HCT116 (cell line): ENCODE results near the gene ANO9. TPM values are rescaled to one million over a fixed set of nuclear protein-coding genes. Genes with fewer than 3 reads are reported as not detected.

Experiments used
- ATAC-seq: fragments of 200-7000 bp; cut with Tn5 transposase; 2 replicates; pipeline ENCODE4 v1.9.1; 2020; ENCODE audit warnings: mild to moderate bottlenecking, moderate library complexity
- BruUV-seq: library from RNA; stranded (reverse); fragments of 400-500 nt; replicated peaks from 2 replicates; lab custom pipeline; 2021; lab: Mats Ljungman, UMichigan
- CTCF ChIA-PET: fragments of 300-600 bp; sonication (Branson Sonifier 250); formaldehyde crosslinking; loops from one replicate; lab custom pipeline; 2021; ENCODE audit warnings: antibody characterized with exemption; lab: Charles Lee
- POLR2A ChIA-PET: fragments of 300-600, 350-600 bp; sonication (Branson Sonifier 250); formaldehyde crosslinking; loops from one replicate; lab custom pipeline; 2021; ENCODE audit warnings: antibody characterized with exemption; lab: Charles Lee
- RAD21 ChIA-PET, 2 experiments: fragments of 300-600 bp; sonication (Branson Sonifier 250); formaldehyde crosslinking; loops; one replicate each; lab custom pipeline; 2023; ENCODE audit warnings: low total read pairs in 2 of 2; ENCODE audit not compliant: uncharacterized antibody in 2 of 2, unreplicated experiment in 2 of 2, low non-redundant PET in 1 of 2; lab: Charles Lee
- DNase-seq: peaks from one replicate; pipeline ENCODE4 v3.0.0-alpha.2; 2010; ENCODE audit warnings: low read depth, low spot score
- H2AFZ ChIP-seq: fragments of 200-600 bp; shearing (Covaris generic), sonication (generic); 2 replicates; pipeline ENCODE4 v1.6.1; 2017; ENCODE audit warnings: low read depth, mixed run types, mixed read lengths, antibody characterized with exemption, low read length; ENCODE audit not compliant: poor library complexity, severe bottlenecking
- H3K27ac ChIP-seq: 2 replicates; pipeline ENCODE4 v1.5.1; 2012; ENCODE audit warnings: low read depth, low read length
- H3K27me3 ChIP-seq: fragments of 200-600 bp; sonication (generic); 2 replicates; pipeline ENCODE4 v1.6.1; 2016; ENCODE audit warnings: mixed run types, low read length, mixed read lengths; ENCODE audit not compliant: insufficient read depth
- H3K36me3 ChIP-seq, 2 experiments: fragments of 200-500 bp in 1 of 2; fragments of 200-600 bp in 1 of 2; sonication (Bioruptor generic) in 1 of 2; sonication (generic) in 1 of 2; 2 replicates each; pipeline versions ENCODE4 v1.5.1 to v1.6.1; 2014 to 2016; ENCODE audit warnings: low read length in 2 of 2, inconsistent platforms in 1 of 2, mixed read lengths in 1 of 2, mixed run types in 1 of 2; ENCODE audit not compliant: insufficient read depth in 2 of 2, control insufficient read depth in 1 of 2
- H3K4me1 ChIP-seq, 2 experiments: fragments of 200-600 bp in 1 of 2; sonication (generic) in 1 of 2; 2 replicates each; pipeline versions ENCODE4 v1.5.1 to v1.6.1; 2012 to 2017; ENCODE audit warnings: low read length in 2 of 2, inconsistent platforms in 1 of 2, mild to moderate bottlenecking in 1 of 2, mixed read lengths in 1 of 2, mixed run types in 1 of 2, moderate library complexity in 1 of 2; ENCODE audit not compliant: insufficient read depth in 2 of 2, control insufficient read depth in 1 of 2
- H3K4me2 ChIP-seq: fragments of 200-600 bp; sonication (generic); 2 replicates; pipeline ENCODE4 v1.6.1; 2017; ENCODE audit warnings: mixed run types, low read length, mixed read lengths
- H3K4me3 ChIP-seq, 2 experiments: fragments of 200-600 bp in 1 of 2; sonication (generic) in 1 of 2; replicated peaks in 1 of 2; 2 replicates each; pipeline ENCODE4 v1.5.1; 2011 to 2016; ENCODE audit warnings: low read length in 2 of 2, control low read depth in 1 of 2, low read depth in 1 of 2, mild to moderate bottlenecking in 1 of 2, mixed read lengths in 1 of 2, mixed run types in 1 of 2
- H3K79me2 ChIP-seq: fragments of 200-600 bp; sonication (generic); 2 replicates; pipeline ENCODE4 v1.6.1; 2017; ENCODE audit warnings: mild to moderate bottlenecking, mixed run types, low read length, moderate library complexity, mixed read lengths; ENCODE audit not compliant: insufficient read depth
- H3K9ac ChIP-seq: fragments of 200-600 bp; sonication (generic); 2 replicates; pipeline ENCODE4 v1.6.1; 2016; ENCODE audit warnings: low read length, mixed read lengths
- H3K9me2 ChIP-seq: fragments of 200-600 bp; sonication (generic), shearing (Covaris generic); 2 replicates; pipeline ENCODE4 v1.6.1; 2017; ENCODE audit warnings: mixed run types, mild to moderate bottlenecking, moderate library complexity; ENCODE audit not compliant: insufficient read depth
- H3K9me3 ChIP-seq, 2 experiments: fragments of 200-500 bp in 1 of 2; fragments of 200-600 bp in 1 of 2; sonication (Bioruptor generic) in 1 of 2; sonication (generic) in 1 of 2; 2 replicates each; pipeline ENCODE4 v1.6.1; 2014 to 2017; ENCODE audit warnings: low read length in 2 of 2, mixed read lengths in 2 of 2, inconsistent platforms in 1 of 2, low read depth in 1 of 2, mild to moderate bottlenecking in 1 of 2, mixed run types in 1 of 2, moderate library complexity in 1 of 2; ENCODE audit not compliant: control insufficient read depth in 1 of 2, insufficient read depth in 1 of 2
- H4K20me1 ChIP-seq: fragments of 200-600 bp; sonication (generic), shearing (Covaris generic); 2 replicates; pipeline ENCODE4 v1.6.1; 2017; ENCODE audit warnings: mixed run types, mild to moderate bottlenecking, moderate library complexity; ENCODE audit not compliant: insufficient read depth
- EGR1 ChIP-seq: IDR thresholded peaks from 2 replicates; pipeline ENCODE4 v1.6.1; 2012; ENCODE audit warnings: low read depth
- ELF1 ChIP-seq: IDR thresholded peaks from 2 replicates; pipeline ENCODE4 v1.6.1; 2012; ENCODE audit warnings: low read depth, borderline replicate concordance
- EZH2phosphoT487 ChIP-seq: fragments of 200-600 bp; IDR thresholded peaks from 2 replicates; pipeline ENCODE4 v1.6.1; 2018; ENCODE audit warnings: antibody characterized with exemption, borderline replicate concordance
- FOSL1 ChIP-seq: IDR thresholded peaks from 2 replicates; pipeline ENCODE4 v1.6.1; 2012; ENCODE audit warnings: low read depth
- RAD21 ChIP-seq: IDR thresholded peaks from 2 replicates; pipeline ENCODE4 v1.6.1; 2012; ENCODE audit warnings: low read depth, mild to moderate bottlenecking
- SIN3A ChIP-seq: IDR thresholded peaks from 2 replicates; pipeline ENCODE4 v1.6.1; 2012; ENCODE audit warnings: low read depth
- SP1 ChIP-seq: IDR thresholded peaks from 2 replicates; pipeline ENCODE4 v1.6.1; 2012; ENCODE audit warnings: low read depth
- TCF7L2 ChIP-seq: IDR thresholded peaks from 2 replicates; pipeline ENCODE4 v1.7.0; 2011; ENCODE audit warnings: borderline replicate concordance, inconsistent platforms; ENCODE audit not compliant: insufficient read depth, insufficient read length; ENCODE audit errors: extremely low read depth
- ZFX ChIP-seq: fragments of 450-650 bp; IDR thresholded peaks from 2 replicates; pipeline ENCODE4 v1.6.1; 2017
- ZNF274 ChIP-seq: fragments of 200-500 bp; sonication (Bioruptor generic); IDR thresholded peaks from 2 replicates; pipeline ENCODE4 v1.6.1; 2014; ENCODE audit warnings: mild to moderate bottlenecking, low read depth, low read length, inconsistent platforms
- intact Hi-C: fragments of 100-400 bp; cut with micrococcal nuclease; formaldehyde crosslinking; loops from 2 replicates; pipeline ENCODE4 v1.10.0; 2022
- total RNA-seq: library from RNA; stranded (reverse); gene quantifications from one replicate; pipeline ENCODE4 v1.2.1, GENCODE V29; 2021; ENCODE audit not compliant: unreplicated experiment
- TF ChIP-seq, protein P1 (sequence below): IDR thresholded peaks from 2 replicates; pipeline ENCODE4 v1.6.1; 2012
- TF ChIP-seq, protein P2 (sequence below): IDR thresholded peaks from 2 replicates; pipeline ENCODE4 v1.6.1; 2012
- TF ChIP-seq, protein P3 (sequence below): IDR thresholded peaks from 2 replicates; pipeline ENCODE4 v1.6.1; 2011; ENCODE audit warnings: mild to moderate bottlenecking, low read length, moderate library complexity; ENCODE audit not compliant: insufficient replicate concordance; ENCODE audit errors: extremely low read depth
- TF ChIP-seq, protein P4 (sequence below), 3 experiments: fragments of 200-600 bp in 1 of 3; sonication (generic) in 1 of 3; IDR thresholded peaks in 2 of 3; conservative IDR thresholded peaks in 1 of 3; 2 replicates each; pipeline ENCODE4 v1.5.1; 2012 to 2017; ENCODE audit warnings: low read depth in 2 of 3, low read length in 2 of 3, antibody characterized with exemption in 1 of 3, borderline replicate concordance in 1 of 3, control low read depth in 1 of 3, mild to moderate bottlenecking in 1 of 3, mixed read lengths in 1 of 3, mixed run types in 1 of 3, moderate library complexity in 1 of 3; ENCODE audit not compliant: insufficient read depth in 1 of 3

The ANO9 gene
- total RNA-seq, 1 experiment from 2014 or later: 70.3 TPM

DNA sequence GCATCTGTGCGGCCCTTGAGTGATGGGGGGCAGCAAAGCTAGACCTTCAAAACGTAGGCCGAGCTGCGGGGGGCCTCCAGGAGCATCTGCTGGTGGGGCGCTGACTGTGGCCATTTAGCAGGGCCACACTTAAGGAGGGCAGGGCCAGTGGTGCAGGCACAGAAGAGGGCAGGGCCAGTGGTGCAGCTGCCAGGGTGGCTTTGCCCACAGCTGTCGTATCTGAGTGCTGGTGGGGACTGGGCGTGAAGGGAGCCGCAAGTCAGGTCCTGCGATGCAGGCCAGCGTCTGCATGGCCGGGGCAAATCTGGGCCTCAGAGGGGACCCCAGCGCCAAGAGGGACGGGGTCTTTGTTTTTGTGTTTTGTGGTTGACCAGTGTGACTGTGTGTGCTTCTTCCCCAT is 37.5 kb upstream of the ANO9 start:
- no peak overlapping the region for H3K4me2 ChIP-seq
- POLR2A ChIA-PET: no interaction called here
- H3K4me1 ChIP-seq: no peaks in the 10 kb centered on the region
- TF ChIP-seq, protein P1, sequence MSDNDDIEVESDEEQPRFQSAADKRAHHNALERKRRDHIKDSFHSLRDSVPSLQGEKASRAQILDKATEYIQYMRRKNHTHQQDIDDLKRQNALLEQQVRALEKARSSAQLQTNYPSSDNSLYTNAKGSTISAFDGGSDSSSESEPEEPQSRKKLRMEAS: no peak
- TF ChIP-seq, protein P2, sequence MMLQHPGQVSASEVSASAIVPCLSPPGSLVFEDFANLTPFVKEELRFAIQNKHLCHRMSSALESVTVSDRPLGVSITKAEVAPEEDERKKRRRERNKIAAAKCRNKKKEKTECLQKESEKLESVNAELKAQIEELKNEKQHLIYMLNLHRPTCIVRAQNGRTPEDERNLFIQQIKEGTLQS: no peak
- TF ChIP-seq, protein P3, sequence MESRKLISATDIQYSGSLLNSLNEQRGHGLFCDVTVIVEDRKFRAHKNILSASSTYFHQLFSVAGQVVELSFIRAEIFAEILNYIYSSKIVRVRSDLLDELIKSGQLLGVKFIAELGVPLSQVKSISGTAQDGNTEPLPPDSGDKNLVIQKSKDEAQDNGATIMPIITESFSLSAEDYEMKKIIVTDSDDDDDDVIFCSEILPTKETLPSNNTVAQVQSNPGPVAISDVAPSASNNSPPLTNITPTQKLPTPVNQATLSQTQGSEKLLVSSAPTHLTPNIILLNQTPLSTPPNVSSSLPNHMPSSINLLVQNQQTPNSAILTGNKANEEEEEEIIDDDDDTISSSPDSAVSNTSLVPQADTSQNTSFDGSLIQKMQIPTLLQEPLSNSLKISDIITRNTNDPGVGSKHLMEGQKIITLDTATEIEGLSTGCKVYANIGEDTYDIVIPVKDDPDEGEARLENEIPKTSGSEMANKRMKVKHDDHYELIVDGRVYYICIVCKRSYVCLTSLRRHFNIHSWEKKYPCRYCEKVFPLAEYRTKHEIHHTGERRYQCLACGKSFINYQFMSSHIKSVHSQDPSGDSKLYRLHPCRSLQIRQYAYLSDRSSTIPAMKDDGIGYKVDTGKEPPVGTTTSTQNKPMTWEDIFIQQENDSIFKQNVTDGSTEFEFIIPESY: no peak
- TF ChIP-seq ZFX: no peak
- TF ChIP-seq RAD21: no peak
- TF ChIP-seq, protein P4, sequence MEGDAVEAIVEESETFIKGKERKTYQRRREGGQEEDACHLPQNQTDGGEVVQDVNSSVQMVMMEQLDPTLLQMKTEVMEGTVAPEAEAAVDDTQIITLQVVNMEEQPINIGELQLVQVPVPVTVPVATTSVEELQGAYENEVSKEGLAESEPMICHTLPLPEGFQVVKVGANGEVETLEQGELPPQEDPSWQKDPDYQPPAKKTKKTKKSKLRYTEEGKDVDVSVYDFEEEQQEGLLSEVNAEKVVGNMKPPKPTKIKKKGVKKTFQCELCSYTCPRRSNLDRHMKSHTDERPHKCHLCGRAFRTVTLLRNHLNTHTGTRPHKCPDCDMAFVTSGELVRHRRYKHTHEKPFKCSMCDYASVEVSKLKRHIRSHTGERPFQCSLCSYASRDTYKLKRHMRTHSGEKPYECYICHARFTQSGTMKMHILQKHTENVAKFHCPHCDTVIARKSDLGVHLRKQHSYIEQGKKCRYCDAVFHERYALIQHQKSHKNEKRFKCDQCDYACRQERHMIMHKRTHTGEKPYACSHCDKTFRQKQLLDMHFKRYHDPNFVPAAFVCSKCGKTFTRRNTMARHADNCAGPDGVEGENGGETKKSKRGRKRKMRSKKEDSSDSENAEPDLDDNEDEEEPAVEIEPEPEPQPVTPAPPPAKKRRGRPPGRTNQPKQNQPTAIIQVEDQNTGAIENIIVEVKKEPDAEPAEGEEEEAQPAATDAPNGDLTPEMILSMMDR (IDR thresholded peaks at IDR 0.05 in 2 of 3, conservative IDR thresholded peaks at IDR 0.05 in 1 of 3; ENCODE audit: borderline replicate concordance in 1 of 3, insufficient read depth in 1 of 3, low read depth in 2 of 3, low read length in 2 of 3): no peak
- TF ChIP-seq EGR1: no peak
- TF ChIP-seq ELF1: no peak
- no peak for TF ChIP-seq TCF7L2
- no peak for TF ChIP-seq EZH2phosphoT487
- no peak for TF ChIP-seq SIN3A
- TF ChIP-seq ZNF274: no peak
- TF ChIP-seq FOSL1: no peak
- no peak for TF ChIP-seq SP1
- no peaks in the 10 kb centered on the region for H3K27me3 ChIP-seq
- intact Hi-C loops: no loop called here
- no peak overlapping the region for H2AFZ ChIP-seq
- H4K20me1 ChIP-seq: no peaks in the 10 kb centered on the region; the same call in 1 of the 2 replicates
- H3K79me2 ChIP-seq: peaks cover 55% of the 10 kb centered on the region
- no peaks in the 10 kb centered on the region for H3K9me2 ChIP-seq
- CTCF ChIA-PET: no interaction called here
- BruUV-seq: no TSS peak
- DNase-seq: no peak
- H3K9me3 ChIP-seq: no peaks in the 10 kb centered on the region
- no peak overlapping the region for H3K4me3 ChIP-seq
- RAD21 ChIA-PET: no interaction called here
- no peak overlapping the region for H3K27ac ChIP-seq
- 0 out of 4 replicates have a peak, but pooled peaks cover 0 to 3% of the 10 kb centered on the region in 2 experiments for H3K36me3 ChIP-seq
- no peak overlapping the region for H3K9ac ChIP-seq
- ATAC-seq: no peak
